ENCODE measurements around the gene CRCP.

GRCh38 chr7:66170309-66171231, 55.9 kb downstream of the CRCP start:
- TF ChIP-seq CTCF (IDR thresholded peaks at IDR 0.05) (no peak), POLR2A (IDR thresholded peaks at IDR 0.05) (no peak), EP300 (IDR thresholded peaks at IDR 0.05) (peak in 1 of 2 donors; percentile 39)
